A549 treated with ZK216348 at 1 μM for 4 hours (cell line): ENCODE results near the gene AGO1. TPM values are rescaled to one million over a fixed set of nuclear protein-coding genes. Genes with fewer than 3 reads are reported as not detected.

Source experiments
- total RNA-seq: library from RNA; stranded (reverse); fragments of 200-300 nt; extraction: Qiagen RNA extraction; gene quantifications from 5 replicates; pipeline ENCODE4 v1.2.3, GENCODE V29; 2022; ENCODE audit warnings: low read depth

AGO1 gene
- total RNA-seq = 3.0 to 5.4 TPM (median 4.8 TPM) in 5 replicates

DNA sequence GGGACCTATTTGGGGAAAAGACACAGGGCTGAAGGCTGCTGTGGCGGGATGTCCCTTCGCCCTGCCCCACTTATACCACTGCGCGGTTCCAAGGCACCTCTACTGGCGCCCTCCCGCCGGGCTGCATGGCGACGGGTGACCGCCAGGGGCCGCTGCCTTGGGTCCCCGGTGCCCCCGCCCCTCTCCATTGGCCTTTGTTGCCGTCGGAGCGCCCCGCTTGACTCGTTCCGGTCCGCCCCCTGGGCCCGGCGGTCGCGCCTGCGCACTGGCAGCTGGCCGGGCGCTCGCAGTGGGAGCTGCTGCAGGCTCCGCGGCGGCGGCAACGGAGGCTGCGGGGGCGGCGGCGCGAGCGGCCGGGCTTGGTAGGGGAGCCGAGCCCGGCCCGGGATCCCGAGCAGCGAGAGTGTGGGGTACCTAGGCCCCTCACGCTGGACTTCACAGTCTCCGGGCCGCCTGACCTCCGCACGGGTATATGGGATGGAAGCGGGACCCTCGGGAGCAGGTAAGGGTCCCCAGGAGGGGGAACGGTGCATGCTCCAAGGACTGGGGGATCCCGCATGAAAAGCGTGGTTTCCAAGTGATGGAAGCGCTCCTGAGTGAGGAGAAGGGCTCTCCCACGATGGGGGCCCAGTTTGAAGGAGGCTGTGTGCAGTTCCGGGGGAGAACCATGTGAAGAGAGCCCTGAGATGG is at the start of gene AGO1:
TSS of gene AGO1 (plus strand) at position 265 of the 690 bp plus-strand sequence. CDS start at position 478, 213 bp downstream.

DNA sequence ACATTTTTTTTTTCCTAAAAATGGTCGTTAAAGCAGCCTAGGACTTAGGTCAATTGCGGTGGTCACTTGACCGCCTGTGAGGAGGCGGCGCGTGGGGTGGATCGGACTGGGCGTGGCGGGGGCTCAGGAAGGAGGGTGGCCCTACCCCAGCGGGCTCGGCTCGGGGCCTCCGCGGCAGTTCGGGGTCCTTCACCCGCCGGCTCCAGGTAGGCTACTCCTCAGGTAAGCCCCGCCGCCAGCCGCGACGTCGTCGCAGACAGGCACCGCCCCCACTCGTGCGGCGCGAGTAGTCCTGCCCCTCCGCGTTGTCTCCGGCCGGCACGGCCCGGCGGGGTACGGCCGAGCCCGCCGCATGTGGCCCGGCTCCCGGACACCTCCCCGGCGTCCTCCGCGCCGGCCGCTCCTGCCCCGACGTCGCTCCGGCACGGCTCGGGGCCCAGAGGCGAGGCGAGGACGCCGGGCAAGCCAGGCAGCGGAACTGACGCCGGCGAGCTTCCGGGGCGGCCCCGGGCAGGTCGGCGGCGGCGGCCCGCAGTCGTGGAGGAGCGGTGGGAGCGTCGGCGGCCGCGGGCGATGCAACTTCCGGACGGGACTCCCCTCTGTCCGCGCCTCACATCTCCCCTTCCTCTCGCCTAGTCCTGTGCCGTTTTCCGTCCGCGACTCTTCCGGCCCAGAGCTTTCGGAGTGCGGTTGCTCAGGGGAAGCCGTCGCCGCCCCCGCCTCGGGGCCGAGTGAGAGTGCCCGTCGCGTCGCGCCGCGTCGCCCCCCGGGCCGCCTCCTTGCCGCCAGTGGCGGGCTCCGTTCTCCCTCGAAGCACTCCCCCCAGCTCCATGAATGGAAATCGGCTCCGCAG is 47.8 kb downstream of the AGO1 start, which contains the start of gene AGO3:
TSS of gene AGO3 (plus strand) at position 513 of the 853 bp plus-strand sequence. CDS start at position 835, 322 bp downstream.

Other genes with a start within 250 kb of the AGO1 start
- 89.3 to 105 TPM (median 98.5 TPM) in 5 replicates for gene PSMB2, start 241.7 kb upstream of the AGO1 start, total RNA-seq
- gene C1orf216, start 164.3 kb upstream of the AGO1 start, total RNA-seq = 11.6 to 15.8 TPM (median 14.4 TPM) in 5 replicates
- 9.6 to 14.3 TPM (median 11.2 TPM) in 5 replicates for gene CLSPN, start 113.2 kb upstream of the AGO1 start, total RNA-seq
- 3.2 to 6.9 TPM (median 4.0 TPM) in 5 replicates for gene AGO4, start 75.2 kb upstream of the AGO1 start, total RNA-seq
- gene AGO3, start 47.9 kb downstream of the AGO1 start, total RNA-seq = 4.5 to 8.4 TPM (median 7.8 TPM) in 5 replicates
- not detected in 5 replicates for gene TEKT2, start 200.9 kb downstream of the AGO1 start, total RNA-seq
- gene ADPRS, start 205.7 kb downstream of the AGO1 start, total RNA-seq = 18.7 to 30.3 TPM (median 29.0 TPM) in 5 replicates
- 0.06 to 0.15 TPM (median 0.08 TPM) in 4 of 5 replicates, not detected in the other for gene COL8A2, start 242.0 kb downstream of the AGO1 start, total RNA-seq